Mammary epithelial cell (primary cell): ENCODE measurements around the gene AMTN.

Source experiments
- CTCF ChIP-seq, 2 donors: IDR thresholded peaks in 1 of 2; conservative IDR thresholded peaks in 1 of 2; 2 replicates each; pipeline ENCODE4 v1.5.1; 2011 to 2012; ENCODE audit warnings: inconsistent platforms in 2 of 2, low read length in 2 of 2, mild to moderate bottlenecking in 2 of 2, control low read depth in 1 of 2, low read depth in 1 of 2; ENCODE audit not compliant: insufficient read depth in 1 of 2; ENCODE audit errors: extremely low read depth in 1 of 2
- EZH2 ChIP-seq: IDR thresholded peaks from 2 replicates; pipeline ENCODE4 v1.6.1; 2012; ENCODE audit warnings: low read length, inconsistent platforms, borderline replicate concordance

- TF ChIP-seq CTCF (conservative IDR thresholded peaks at IDR 0.05 in 1 of 2, IDR thresholded peaks at IDR 0.05 in 1 of 2; ENCODE audit: extremely low read depth in 1 of 2, insufficient read depth in 1 of 2, low read depth in 1 of 2, low read length in 2 of 2) (no peak), EZH2 (no peak)
These were observed 38.5 kb downstream of the AMTN start for GRCh38 chr4:70556856-70557255.
